Measurements from ENCODE around the gene CNOT3.
"Not testable (repeated sequence)": the region's sequence is repeated elsewhere in the genome, so short reads cannot be mapped to it uniquely, and the experiment has no call there.

- TF ChIP-seq JUNB (CRISPR knock-in tag; conservative IDR thresholded peaks at IDR 0.05); ARID1B (IDR thresholded peaks at IDR 0.05); ILF3 (IDR thresholded peaks at IDR 0.05; ENCODE audit: borderline replicate concordance); CTCF (IDR thresholded peaks at IDR 0.05 in 2 of 3, conservative IDR thresholded peaks at IDR 0.05 in 1 of 3; ENCODE audit: insufficient read depth in 2 of 3, low read depth in 1 of 3, low read length in 3 of 3); ZBTB40 (IDR thresholded peaks at IDR 0.05); ZBTB40 (CRISPR knock-in tag; IDR thresholded peaks at IDR 0.05); THRB (CRISPR knock-in tag; conservative IDR thresholded peaks at IDR 0.05); ZBTB33 (CRISPR knock-in tag; IDR thresholded peaks at IDR 0.05): not testable (repeated sequence)
Measured at GRCh38 chr19:54171736-54172431, 34.3 kb downstream of the CNOT3 start.

All from K562 (cell line).